ENCODE measurements around the gene AMBRA1.

AMBRA1 gene

DNA sequence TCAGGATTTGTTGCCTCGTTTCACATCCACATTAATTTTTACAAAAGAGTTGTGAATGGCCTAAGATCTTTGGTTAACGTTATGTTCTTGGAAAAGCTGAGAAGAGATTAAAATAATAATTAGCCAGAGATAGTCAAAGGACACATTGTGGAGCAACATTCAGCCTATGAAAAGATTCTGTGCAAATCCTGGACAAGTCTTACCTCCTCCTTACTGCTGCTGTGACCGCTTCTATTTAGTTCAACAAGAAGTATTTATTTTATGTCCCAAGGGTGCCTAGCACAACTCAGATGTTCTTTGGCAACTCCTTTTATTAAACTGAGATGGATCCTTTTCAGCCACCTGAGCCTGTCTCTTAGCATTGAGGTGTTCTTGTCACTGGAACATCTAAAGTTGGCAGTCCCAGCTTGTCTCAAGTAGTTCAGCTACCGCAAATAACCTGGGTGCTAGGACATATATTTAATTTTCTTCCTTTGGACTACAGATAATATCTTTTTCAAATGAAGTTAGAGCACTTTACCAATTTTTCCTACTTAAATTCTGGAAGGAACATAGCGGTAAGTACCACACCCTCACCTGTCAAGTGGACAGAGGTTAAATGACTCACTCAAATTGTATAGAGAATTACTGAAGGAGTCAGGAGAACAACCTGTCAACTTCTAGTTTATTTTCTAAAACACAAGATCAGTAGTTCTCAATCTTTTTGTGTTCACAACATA, 121.7 kb downstream of the AMBRA1 start:
- no peak for DNase-seq (ENCODE audit: low read depth)
- no peak overlapping the region for H3K4me3 ChIP-seq (replicated peaks; ENCODE audit: low read depth, low read length)
- TF ChIP-seq, protein P1, sequence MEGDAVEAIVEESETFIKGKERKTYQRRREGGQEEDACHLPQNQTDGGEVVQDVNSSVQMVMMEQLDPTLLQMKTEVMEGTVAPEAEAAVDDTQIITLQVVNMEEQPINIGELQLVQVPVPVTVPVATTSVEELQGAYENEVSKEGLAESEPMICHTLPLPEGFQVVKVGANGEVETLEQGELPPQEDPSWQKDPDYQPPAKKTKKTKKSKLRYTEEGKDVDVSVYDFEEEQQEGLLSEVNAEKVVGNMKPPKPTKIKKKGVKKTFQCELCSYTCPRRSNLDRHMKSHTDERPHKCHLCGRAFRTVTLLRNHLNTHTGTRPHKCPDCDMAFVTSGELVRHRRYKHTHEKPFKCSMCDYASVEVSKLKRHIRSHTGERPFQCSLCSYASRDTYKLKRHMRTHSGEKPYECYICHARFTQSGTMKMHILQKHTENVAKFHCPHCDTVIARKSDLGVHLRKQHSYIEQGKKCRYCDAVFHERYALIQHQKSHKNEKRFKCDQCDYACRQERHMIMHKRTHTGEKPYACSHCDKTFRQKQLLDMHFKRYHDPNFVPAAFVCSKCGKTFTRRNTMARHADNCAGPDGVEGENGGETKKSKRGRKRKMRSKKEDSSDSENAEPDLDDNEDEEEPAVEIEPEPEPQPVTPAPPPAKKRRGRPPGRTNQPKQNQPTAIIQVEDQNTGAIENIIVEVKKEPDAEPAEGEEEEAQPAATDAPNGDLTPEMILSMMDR (IDR thresholded peaks at IDR 0.05; ENCODE audit: low read length, missing control alignments): no peak

DNA sequence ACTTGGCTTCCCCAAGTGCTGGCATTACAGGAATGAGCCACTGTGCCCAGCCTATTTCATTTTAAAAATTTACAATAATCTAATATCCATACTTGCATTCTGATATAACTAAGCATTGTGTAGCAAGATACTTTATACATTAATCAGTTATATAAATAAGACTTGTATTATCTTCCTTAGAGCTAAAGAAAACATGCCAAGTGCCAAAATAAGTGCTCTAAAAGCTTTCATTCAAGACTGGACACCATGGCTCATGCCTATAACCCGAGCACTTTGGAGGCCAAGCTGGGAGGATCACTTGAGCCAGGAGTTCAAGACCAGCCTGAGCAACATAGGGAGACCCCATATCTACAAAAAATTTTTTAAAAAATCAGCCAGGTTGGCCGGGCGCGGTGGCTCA, 123.9 kb downstream of the AMBRA1 start:
- DNase-seq (ENCODE audit: low read depth): no peak
- no peak overlapping the region for H3K4me3 ChIP-seq (replicated peaks; ENCODE audit: low read depth, low read length)
- TF ChIP-seq, protein P1 (IDR thresholded peaks at IDR 0.05; ENCODE audit: low read length, missing control alignments): no peak

DNA sequence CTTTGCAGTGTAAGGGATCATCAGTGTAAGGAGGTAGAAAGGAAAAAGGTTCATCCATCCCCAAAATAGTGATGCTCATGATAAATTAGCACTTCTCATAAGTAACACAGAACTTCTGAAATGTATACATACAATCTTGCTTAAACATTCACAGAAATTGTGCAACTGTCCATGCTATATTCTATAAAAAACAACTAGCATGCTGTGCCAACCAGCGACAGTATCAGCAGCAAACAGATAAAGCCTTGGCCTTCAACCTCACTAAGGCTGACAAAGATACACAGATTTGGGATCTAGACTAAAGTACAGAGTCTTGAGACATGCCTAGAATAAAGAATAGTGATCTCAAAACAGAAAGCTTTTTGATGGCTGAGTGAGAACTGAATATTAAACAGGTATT, 128.1 kb downstream of the AMBRA1 start:
- TF ChIP-seq, protein P1 (IDR thresholded peaks at IDR 0.05; ENCODE audit: low read length, missing control alignments): no peak
- no peak overlapping the region for H3K4me3 ChIP-seq (replicated peaks; ENCODE audit: low read depth, low read length)
- DNase-seq (ENCODE audit: low read depth): no peak

DNA sequence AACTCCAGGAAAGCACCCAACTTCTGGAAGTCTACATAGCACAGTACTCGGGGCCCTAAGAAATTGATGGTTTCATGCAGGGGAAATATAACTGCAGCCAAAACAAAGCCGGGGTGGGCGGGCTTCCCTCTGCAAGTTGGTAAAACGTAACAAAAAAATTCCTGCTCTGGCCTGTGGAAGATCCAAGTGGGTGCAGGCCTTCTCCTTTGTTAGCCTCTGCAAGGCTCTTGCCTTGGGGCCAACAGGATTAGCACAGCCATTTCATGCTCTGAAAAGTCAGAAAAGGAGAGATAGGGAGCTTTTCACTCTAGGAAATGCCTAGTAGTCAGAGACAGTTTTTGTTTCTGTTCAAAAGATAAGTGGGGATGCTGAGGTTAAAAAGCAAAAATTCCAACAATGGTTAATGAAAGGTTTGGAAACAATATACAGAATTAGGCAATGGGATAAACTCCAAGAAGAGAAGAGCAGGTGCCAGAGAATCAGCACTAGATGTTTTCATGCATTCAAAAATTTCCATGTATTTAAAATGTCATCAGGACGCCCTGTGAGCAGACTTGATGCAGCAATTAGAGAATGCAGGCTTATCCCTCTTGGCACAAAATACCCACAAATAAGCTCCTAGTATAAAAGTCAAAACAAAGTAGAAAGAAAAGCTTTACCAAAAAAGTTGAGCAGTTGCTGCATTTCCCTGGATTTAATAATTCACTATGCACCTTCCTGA, 130.0 kb downstream of the AMBRA1 start:
- H3K4me3 ChIP-seq (replicated peaks; ENCODE audit: low read depth, low read length): no peak overlapping the region
- TF ChIP-seq, protein P1 (IDR thresholded peaks at IDR 0.05; ENCODE audit: low read length, missing control alignments): no peak
- no peak for DNase-seq (ENCODE audit: low read depth)

DNA sequence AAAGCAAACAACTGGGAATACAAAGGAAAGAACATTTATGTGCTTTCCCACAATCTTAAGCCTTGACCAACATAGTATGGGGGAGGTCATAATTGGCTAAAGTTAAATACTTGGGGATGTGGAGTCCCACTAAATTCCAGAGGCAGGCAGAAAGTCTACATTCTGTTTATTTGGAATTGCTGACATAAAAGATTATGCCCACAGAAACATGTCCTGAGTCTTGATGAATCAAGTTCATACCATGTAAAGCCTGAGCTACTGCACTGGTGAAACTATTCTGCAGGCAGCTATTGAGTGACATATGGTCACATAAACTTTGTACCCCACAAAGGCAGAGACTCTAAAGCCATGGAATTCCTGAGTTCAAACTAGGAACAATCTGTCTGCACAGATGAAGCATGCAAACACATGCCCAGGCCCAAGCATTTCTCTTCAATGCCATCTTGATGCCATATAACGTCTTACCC, 132.3 kb downstream of the AMBRA1 start:
- H3K4me3 ChIP-seq (replicated peaks; ENCODE audit: low read depth, low read length): no peak overlapping the region
- no peak for DNase-seq (ENCODE audit: low read depth)
- TF ChIP-seq, protein P1 (IDR thresholded peaks at IDR 0.05; ENCODE audit: low read length, missing control alignments): no peak

DNA sequence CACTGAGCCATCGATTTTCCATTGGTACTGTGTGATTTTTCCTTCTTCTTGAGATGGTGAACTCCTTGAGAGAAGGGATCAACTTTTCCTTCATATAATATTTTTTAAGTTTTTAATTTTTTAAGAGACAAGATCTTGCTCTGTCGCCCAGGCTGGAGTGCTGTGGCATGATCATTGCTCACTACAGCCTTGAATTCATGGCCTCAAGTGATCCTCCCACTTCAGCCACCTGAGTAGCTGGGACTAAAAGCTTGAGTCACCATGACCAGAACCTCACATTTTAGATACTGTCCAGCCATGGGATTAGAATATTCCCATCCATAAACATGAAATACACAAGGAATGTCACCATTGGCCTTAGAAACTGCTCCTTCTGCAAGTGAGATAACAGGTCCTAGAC, 135.3 kb downstream of the AMBRA1 start:
- no peak overlapping the region for H3K4me3 ChIP-seq (replicated peaks; ENCODE audit: low read depth, low read length)
- DNase-seq (ENCODE audit: low read depth): no peak
- TF ChIP-seq, protein P1 (IDR thresholded peaks at IDR 0.05; ENCODE audit: low read length, missing control alignments): no peak

All from fibroblast of pulmonary artery (primary cell).